Neural cell (in vitro differentiated cells): ENCODE measurements around the gene ZYG11A.

Source experiments
- EP300 ChIP-seq: fragments of 450-650 bp; conservative IDR thresholded peaks from 2 replicates; pipeline ENCODE4 v1.6.1; 2014; ENCODE audit warnings: antibody characterized with exemption, mild to moderate bottlenecking, moderate library complexity; ENCODE audit not compliant: poor library complexity, severe bottlenecking
- SMC3 ChIP-seq: fragments of 450-650 bp; conservative IDR thresholded peaks from 2 replicates; pipeline ENCODE4 v1.6.1; 2014; ENCODE audit warnings: antibody characterized with exemption, mild to moderate bottlenecking, moderate library complexity; ENCODE audit not compliant: poor library complexity
- TF ChIP-seq, protein P1 (sequence below): fragments of 450-650 bp; IDR thresholded peaks from 2 replicates; pipeline ENCODE4 v1.5.1; 2014; ENCODE audit warnings: antibody characterized with exemption, mild to moderate bottlenecking, moderate library complexity; ENCODE audit not compliant: poor library complexity, severe bottlenecking
- TF ChIP-seq, protein P2 (sequence below): IDR thresholded peaks from 2 replicates; pipeline ENCODE4 v1.6.1; 2012; ENCODE audit warnings: borderline replicate concordance

DNA sequence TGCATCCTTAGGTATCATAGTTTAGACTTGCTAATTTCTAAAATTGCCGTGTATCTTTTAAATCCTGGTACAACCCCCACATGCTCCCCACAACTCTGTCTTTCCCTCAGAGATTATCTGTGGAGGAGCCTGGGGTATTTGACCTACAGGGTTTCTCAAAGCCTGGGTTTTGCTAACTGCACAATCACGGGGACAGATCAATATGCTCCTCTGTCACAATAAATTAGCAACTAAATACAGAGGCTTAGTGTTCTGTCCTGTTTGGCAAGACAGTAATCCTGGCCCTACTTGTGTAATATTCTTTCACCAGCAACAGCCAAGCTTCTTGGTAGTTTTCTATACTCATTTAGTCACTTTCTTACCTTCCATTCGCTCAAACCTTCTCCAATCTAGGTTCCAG is 70.5 kb downstream of the ZYG11A start:
- TF ChIP-seq, protein P1, sequence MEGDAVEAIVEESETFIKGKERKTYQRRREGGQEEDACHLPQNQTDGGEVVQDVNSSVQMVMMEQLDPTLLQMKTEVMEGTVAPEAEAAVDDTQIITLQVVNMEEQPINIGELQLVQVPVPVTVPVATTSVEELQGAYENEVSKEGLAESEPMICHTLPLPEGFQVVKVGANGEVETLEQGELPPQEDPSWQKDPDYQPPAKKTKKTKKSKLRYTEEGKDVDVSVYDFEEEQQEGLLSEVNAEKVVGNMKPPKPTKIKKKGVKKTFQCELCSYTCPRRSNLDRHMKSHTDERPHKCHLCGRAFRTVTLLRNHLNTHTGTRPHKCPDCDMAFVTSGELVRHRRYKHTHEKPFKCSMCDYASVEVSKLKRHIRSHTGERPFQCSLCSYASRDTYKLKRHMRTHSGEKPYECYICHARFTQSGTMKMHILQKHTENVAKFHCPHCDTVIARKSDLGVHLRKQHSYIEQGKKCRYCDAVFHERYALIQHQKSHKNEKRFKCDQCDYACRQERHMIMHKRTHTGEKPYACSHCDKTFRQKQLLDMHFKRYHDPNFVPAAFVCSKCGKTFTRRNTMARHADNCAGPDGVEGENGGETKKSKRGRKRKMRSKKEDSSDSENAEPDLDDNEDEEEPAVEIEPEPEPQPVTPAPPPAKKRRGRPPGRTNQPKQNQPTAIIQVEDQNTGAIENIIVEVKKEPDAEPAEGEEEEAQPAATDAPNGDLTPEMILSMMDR = no peak
- no peak for TF ChIP-seq SMC3
- TF ChIP-seq EP300 = no peak
- TF ChIP-seq, protein P2, sequence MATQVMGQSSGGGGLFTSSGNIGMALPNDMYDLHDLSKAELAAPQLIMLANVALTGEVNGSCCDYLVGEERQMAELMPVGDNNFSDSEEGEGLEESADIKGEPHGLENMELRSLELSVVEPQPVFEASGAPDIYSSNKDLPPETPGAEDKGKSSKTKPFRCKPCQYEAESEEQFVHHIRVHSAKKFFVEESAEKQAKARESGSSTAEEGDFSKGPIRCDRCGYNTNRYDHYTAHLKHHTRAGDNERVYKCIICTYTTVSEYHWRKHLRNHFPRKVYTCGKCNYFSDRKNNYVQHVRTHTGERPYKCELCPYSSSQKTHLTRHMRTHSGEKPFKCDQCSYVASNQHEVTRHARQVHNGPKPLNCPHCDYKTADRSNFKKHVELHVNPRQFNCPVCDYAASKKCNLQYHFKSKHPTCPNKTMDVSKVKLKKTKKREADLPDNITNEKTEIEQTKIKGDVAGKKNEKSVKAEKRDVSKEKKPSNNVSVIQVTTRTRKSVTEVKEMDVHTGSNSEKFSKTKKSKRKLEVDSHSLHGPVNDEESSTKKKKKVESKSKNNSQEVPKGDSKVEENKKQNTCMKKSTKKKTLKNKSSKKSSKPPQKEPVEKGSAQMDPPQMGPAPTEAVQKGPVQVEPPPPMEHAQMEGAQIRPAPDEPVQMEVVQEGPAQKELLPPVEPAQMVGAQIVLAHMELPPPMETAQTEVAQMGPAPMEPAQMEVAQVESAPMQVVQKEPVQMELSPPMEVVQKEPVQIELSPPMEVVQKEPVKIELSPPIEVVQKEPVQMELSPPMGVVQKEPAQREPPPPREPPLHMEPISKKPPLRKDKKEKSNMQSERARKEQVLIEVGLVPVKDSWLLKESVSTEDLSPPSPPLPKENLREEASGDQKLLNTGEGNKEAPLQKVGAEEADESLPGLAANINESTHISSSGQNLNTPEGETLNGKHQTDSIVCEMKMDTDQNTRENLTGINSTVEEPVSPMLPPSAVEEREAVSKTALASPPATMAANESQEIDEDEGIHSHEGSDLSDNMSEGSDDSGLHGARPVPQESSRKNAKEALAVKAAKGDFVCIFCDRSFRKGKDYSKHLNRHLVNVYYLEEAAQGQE = no peak
